ENCODE measurements around the gene PCBP3. TPM values are rescaled to one million over a fixed set of nuclear protein-coding genes. Genes with fewer than 3 reads are reported as not detected.

The PCBP3 gene
- total RNA-seq, 1 experiment from 2014 or later = not detected

GRCh38 chr21:45887788-45888187, 244.3 kb downstream of the PCBP3 start:
- in situ Hi-C loops (cut with HindIII; ENCODE audit: low pct_unique_long_range_greater_than_20kb, low sequenced_read_pairs) (no loop called here), intact Hi-C loops (cut with micrococcal nuclease; ENCODE audit: unreplicated experiment) (no loop called here)
- H3K4me1 ChIP-seq (ENCODE audit: control insufficient read depth, insufficient read depth, low read length) = no peaks in the 10 kb centered on the region
- no peaks in the 10 kb centered on the region for H3K9me3 ChIP-seq (ENCODE audit: control insufficient read depth, insufficient read depth, low read depth, low read length)
- TF ChIP-seq CTCF (IDR thresholded peaks at IDR 0.05) (no peak), SIN3A (IDR thresholded peaks at IDR 0.05; ENCODE audit: borderline replicate concordance, insufficient read depth, low read depth, low read length) (no peak), TCF7L2 (IDR thresholded peaks at IDR 0.05; ENCODE audit: low read depth, low read length) (no peak), POLR2AphosphoS5 (IDR thresholded peaks at IDR 0.05; ENCODE audit: low read depth, low read length) (no peak), REST (IDR thresholded peaks at IDR 0.05; ENCODE audit: insufficient read depth in 1 of 2, low read depth in 2 of 2, low read length in 1 of 2) (no peak)
- no TSS peak for BruUV-seq (replicated peaks)
- no peak overlapping the region for H3K27ac ChIP-seq (ENCODE audit: low read length)
- no peak overlapping the region for H3K4me3 ChIP-seq (ENCODE audit: low read depth in 2 of 2, low read length in 2 of 2)
- H3K36me3 ChIP-seq (ENCODE audit: control insufficient read depth, insufficient read depth, low read length) = no peaks in the 10 kb centered on the region
- ChIA-PET CTCF (no interaction called here), POLR2A (interaction anchor here (0.5 to 0.6 kb wide), 2 partner anchors 62 to 332 kb away, joined by 9 to 11 read pairs; no protein-coding TSS in a partner anchor)
- no peaks in the 10 kb centered on the region for H3K27me3 ChIP-seq (ENCODE audit: control insufficient read depth, insufficient read depth, low read length)
- DNase-seq (ENCODE audit: low read depth, low spot score) (no peak), ATAC-seq (no peak)

GRCh38 chr21:45888386-45889009, 245.0 kb downstream of the PCBP3 start:
- Histone ChIP-seq H3K27me3 (ENCODE audit: control insufficient read depth, insufficient read depth, low read length) (no peaks in the 10 kb centered on the region), H3K27ac (ENCODE audit: low read length) (no peak overlapping the region), H3K4me3 (ENCODE audit: low read depth in 2 of 2, low read length in 2 of 2) (no peak overlapping the region), H3K9me3 (ENCODE audit: control insufficient read depth, insufficient read depth, low read depth, low read length) (no peaks in the 10 kb centered on the region), H3K4me1 (ENCODE audit: control insufficient read depth, insufficient read depth, low read length) (no peaks in the 10 kb centered on the region), H3K36me3 (ENCODE audit: control insufficient read depth, insufficient read depth, low read length) (no peaks in the 10 kb centered on the region)
- no TSS peak for BruUV-seq (replicated peaks)
- TF ChIP-seq TCF7L2 (IDR thresholded peaks at IDR 0.05; ENCODE audit: low read depth, low read length) (no peak), CTCF (IDR thresholded peaks at IDR 0.05) (no peak), REST (IDR thresholded peaks at IDR 0.05; ENCODE audit: insufficient read depth in 1 of 2, low read depth in 2 of 2, low read length in 1 of 2) (no peak), SIN3A (IDR thresholded peaks at IDR 0.05; ENCODE audit: borderline replicate concordance, insufficient read depth, low read depth, low read length) (no peak), POLR2AphosphoS5 (IDR thresholded peaks at IDR 0.05; ENCODE audit: low read depth, low read length) (no peak)
- intact Hi-C loops (cut with micrococcal nuclease; ENCODE audit: unreplicated experiment) = no loop called here
- ChIA-PET POLR2A (interaction anchor here (0.6 to 0.7 kb wide), 2 partner anchors 63 to 326 kb away, joined by 4 to 9 read pairs; no protein-coding TSS in a partner anchor), CTCF (no interaction called here)
- in situ Hi-C loops (cut with HindIII; ENCODE audit: low pct_unique_long_range_greater_than_20kb, low sequenced_read_pairs) = no loop called here
- no peak for DNase-seq (ENCODE audit: low read depth, low spot score)
- no peak for ATAC-seq

Data from Panc1 (cell line).